Liver (tissue), 3 donors: ENCODE results near the gene DRG1.

Source experiments
- ATF3 ChIP-seq: IDR thresholded peaks from 2 replicates; pipeline ENCODE4 v1.6.1; 2016; ENCODE audit warnings: antibody characterized with exemption
- CTCF ChIP-seq: fragments of 150-350 bp; IDR thresholded peaks from 2 replicates; pipeline ENCODE4 v1.5.1; 2017; ENCODE audit warnings: improper control_type of control experiment, low read depth, low read length; ENCODE audit not compliant: missing input control
- EGR1 ChIP-seq, 2 donors: IDR thresholded peaks; 2 replicates each; pipeline ENCODE4 v1.6.1; 2016 to 2018; ENCODE audit warnings: antibody characterized with exemption in 2 of 2, low read depth in 2 of 2
- FOXA1 ChIP-seq: IDR thresholded peaks from 2 replicates; pipeline ENCODE4 v1.6.1; 2016; ENCODE audit warnings: antibody characterized with exemption
- GABPA ChIP-seq, 2 donors: IDR thresholded peaks in 1 of 2; conservative IDR thresholded peaks in 1 of 2; 2 replicates each; pipeline ENCODE4 v1.6.1; 2016; ENCODE audit warnings: antibody characterized with exemption in 2 of 2, mild to moderate bottlenecking in 1 of 2, moderate library complexity in 1 of 2
- JUND ChIP-seq, 2 donors: IDR thresholded peaks; 2 replicates each; pipeline ENCODE4 v1.6.1; 2016; ENCODE audit warnings: antibody characterized with exemption in 2 of 2
- RAD21 ChIP-seq, 2 donors: IDR thresholded peaks; 2 replicates each; pipeline ENCODE4 v1.6.1; 2016; ENCODE audit warnings: antibody characterized with exemption in 2 of 2, mild to moderate bottlenecking in 2 of 2
- REST ChIP-seq: IDR thresholded peaks from 2 replicates; pipeline ENCODE4 v1.6.1; 2016; ENCODE audit warnings: antibody characterized with exemption, mild to moderate bottlenecking
- RXRA ChIP-seq, 2 donors: IDR thresholded peaks; 2 replicates each; pipeline ENCODE4 v1.6.1; 2017 to 2018; ENCODE audit warnings: antibody characterized with exemption in 2 of 2, mild to moderate bottlenecking in 1 of 2
- TAF1 ChIP-seq: conservative IDR thresholded peaks from 2 replicates; pipeline ENCODE4 v1.6.1; 2016; ENCODE audit warnings: antibody characterized with exemption, mild to moderate bottlenecking
- YY1 ChIP-seq: IDR thresholded peaks from 2 replicates; pipeline ENCODE4 v1.6.1; 2016; ENCODE audit warnings: antibody characterized with exemption, mild to moderate bottlenecking
- ZBTB33 ChIP-seq: IDR thresholded peaks from 2 replicates; pipeline ENCODE4 v1.6.1; 2016; ENCODE audit warnings: antibody characterized with exemption
- donor health status: healthy.
- donor health status: healthy.

DNA sequence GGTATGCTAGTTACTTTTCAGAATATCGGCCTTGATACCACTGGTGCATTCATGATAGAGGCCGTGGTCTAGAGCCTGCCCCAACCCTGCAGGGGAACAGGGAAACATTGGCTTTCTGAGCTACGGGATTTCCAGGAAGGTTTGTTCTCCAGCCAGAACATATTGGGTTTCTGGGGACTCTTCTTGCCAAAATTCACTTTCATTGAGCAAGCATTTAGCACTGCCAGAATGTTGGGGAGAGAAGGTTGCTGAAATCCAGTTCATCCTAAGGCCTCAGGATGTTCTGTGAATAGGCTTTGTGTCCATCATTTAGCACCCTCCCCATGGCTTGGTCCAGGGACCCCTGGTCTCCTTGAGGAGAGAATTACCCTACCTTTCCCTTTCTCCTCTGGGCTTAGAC, 36.7 kb downstream of the DRG1 start:
- no peak for TF ChIP-seq CTCF
- TF ChIP-seq ZBTB33, result no peak
- TF ChIP-seq JUND (IDR thresholded peaks at IDR 0.05), result no peak
- TF ChIP-seq TAF1, result no peak
- TF ChIP-seq FOXA1, result no peak
- peak in 1 of 2 donors; percentile 21 for TF ChIP-seq RAD21 (IDR thresholded peaks at IDR 0.05)
- no peak for TF ChIP-seq ATF3
- peak; percentile 16 for TF ChIP-seq YY1
- no peak for TF ChIP-seq REST
- no peak for TF ChIP-seq GABPA (IDR thresholded peaks at IDR 0.05 in 1 of 2, conservative IDR thresholded peaks at IDR 0.05 in 1 of 2)
- TF ChIP-seq EGR1 (IDR thresholded peaks at IDR 0.05; ENCODE audit: low read depth in 2 of 2), result no peak
- TF ChIP-seq RXRA (IDR thresholded peaks at IDR 0.05), result peak; percentile 35 to 39
